Stimulated activated CD8-positive, alpha-beta memory T cell treated with anti-CD3 and anti-CD28 coated beads, Interleukin-4, amount 100 ng/mL, for 1 hour (primary cell): ENCODE measurements around the gene GPR84.

Experiments
- DNase-seq, 2 donors: peaks; one replicate each; pipeline ENCODE4 v3.0.0-alpha.2; 2020; ENCODE audit warnings: low read depth in 2 of 2, low spot score in 1 of 2

GPR84 gene

GRCh38 chr12:54364413-54364812 is at the start of gene GPR84:
Gene GPR84, minus strand, starts transcription at chr12:54364486. Its CDS starts 635 bp downstream, at chr12:54363851.
- DNase-seq, result no peak

- peak; percentile 56 to 75 for DNase-seq
Measured at GRCh38 chr12:54413284-54414190, 49.3 kb upstream of the GPR84 start.

- DNase-seq, result no peak
Measured at GRCh38 chr12:54412786-54413185, 48.5 kb upstream of the GPR84 start.

- DNase-seq, result no peak
Measured at GRCh38 chr12:54412348-54412747, 48.1 kb upstream of the GPR84 start.

GRCh38 chr12:54411391-54412241 is 47.3 kb upstream of the GPR84 start:
- no peak for DNase-seq

GRCh38 chr12:54409267-54409666 is 45.0 kb upstream of the GPR84 start:
- no peak for DNase-seq

- DNase-seq, result no peak
Measured at GRCh38 chr12:54407183-54407905, 43.1 kb upstream of the GPR84 start.

- DNase-seq, result no peak
Measured at GRCh38 chr12:54405573-54405972, 41.3 kb upstream of the GPR84 start.

GRCh38 chr12:54405106-54405505 is 40.8 kb upstream of the GPR84 start:
- no peak for DNase-seq

GRCh38 chr12:54404061-54405004 is 40.0 kb upstream of the GPR84 start:
- DNase-seq, result peak; percentile 40 to 51

GRCh38 chr12:54401119-54401518 is 36.8 kb upstream of the GPR84 start:
- DNase-seq, result no peak

GRCh38 chr12:54398995-54399793 is 34.9 kb upstream of the GPR84 start:
- DNase-seq, result peak; percentile 83 to 85

- no peak for DNase-seq
Measured at GRCh38 chr12:54398218-54398617, 33.9 kb upstream of the GPR84 start.

- DNase-seq, result no peak
Measured at GRCh38 chr12:54397157-54397556, 32.9 kb upstream of the GPR84 start.

GRCh38 chr12:54395545-54395944 is 31.3 kb upstream of the GPR84 start:
- DNase-seq, result no peak

GRCh38 chr12:54394986-54395385 is 30.7 kb upstream of the GPR84 start:
- no peak for DNase-seq

- no peak for DNase-seq
Measured at GRCh38 chr12:54394281-54394719, 30.0 kb upstream of the GPR84 start.

GRCh38 chr12:54393743-54394142 is 29.5 kb upstream of the GPR84 start:
- DNase-seq, result no peak

- no peak for DNase-seq
Measured at GRCh38 chr12:54393207-54393609, 28.9 kb upstream of the GPR84 start.
